IPS-18c (cell line): ENCODE measurements around the gene LAMB1.
"Not testable (repeated sequence)": the region's sequence is repeated elsewhere in the genome, so short reads cannot be mapped to it uniquely, and the experiment has no call there.

Source experiments
- H3K4me3 ChIP-seq: 2 replicates; pipeline ENCODE4 v1.7.0; 2013; ENCODE audit warnings: low read depth, mild to moderate bottlenecking, low read length, moderate library complexity; ENCODE audit not compliant: insufficient read depth
- H3K9me3 ChIP-seq: one replicate; pipeline ENCODE4 v1.6.1; 2013; ENCODE audit warnings: mild to moderate bottlenecking, low read length, moderate library complexity; ENCODE audit not compliant: control insufficient read depth, insufficient read depth

Gene LAMB1

GRCh38 chr7:107920048-107920772 lies 82.8 kb downstream of the LAMB1 start:
- Histone ChIP-seq H3K4me3 (no peak overlapping the region), H3K9me3 (no peaks in the 10 kb centered on the region)

- H3K9me3 ChIP-seq = no peaks in the 10 kb centered on the region
These were observed 84.0 kb downstream of the LAMB1 start for GRCh38 chr7:107918948-107919347.

DNA sequence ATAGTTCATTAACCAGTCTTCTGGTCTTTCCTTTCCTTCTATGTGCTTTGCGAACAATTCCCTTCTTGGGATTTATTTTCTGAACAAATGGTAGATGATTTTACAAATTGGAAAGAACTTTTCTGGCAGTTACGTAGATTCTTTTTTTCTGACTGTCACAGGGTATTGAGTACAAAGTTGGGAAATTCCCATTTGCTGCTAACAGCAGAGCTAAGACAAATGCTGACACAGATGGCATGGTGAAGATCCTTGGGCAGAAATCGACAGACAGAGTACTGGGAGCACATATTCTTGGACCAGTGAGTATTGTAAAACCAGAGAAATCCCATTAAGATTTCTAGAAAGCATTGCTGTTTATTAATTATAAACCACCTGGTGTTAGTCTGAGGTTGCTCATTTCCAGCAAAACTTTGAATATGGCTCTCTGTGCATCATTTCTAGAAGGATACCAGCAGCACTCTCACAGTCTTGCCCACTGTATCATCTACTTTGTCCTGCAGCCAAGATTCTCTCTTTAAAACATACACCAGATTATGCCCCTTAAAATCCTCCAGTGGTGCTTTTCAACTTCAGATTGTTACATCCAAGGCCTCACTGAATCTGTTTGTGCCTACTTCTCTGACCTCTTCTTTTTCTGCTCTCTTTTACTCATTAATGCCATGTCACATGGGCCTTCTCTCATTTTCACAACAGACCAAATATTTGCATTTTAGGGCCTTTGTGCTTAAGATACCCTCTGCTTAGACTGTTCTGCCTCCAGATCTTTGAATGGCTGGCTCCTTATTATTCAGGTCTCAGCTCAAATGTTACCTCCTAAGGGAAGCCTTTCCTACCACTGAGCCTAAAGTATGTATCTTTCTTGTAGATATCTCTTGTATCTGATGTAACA lies 85.0 kb downstream of the LAMB1 start:
- H3K4me3 ChIP-seq = no peak overlapping the region
- H3K9me3 ChIP-seq = no peaks in the 10 kb centered on the region

More at GRCh38 chr7:107918948-107919347, 84.0 kb downstream of the LAMB1 start:
- H3K4me3 ChIP-seq = no peak overlapping the region

DNA sequence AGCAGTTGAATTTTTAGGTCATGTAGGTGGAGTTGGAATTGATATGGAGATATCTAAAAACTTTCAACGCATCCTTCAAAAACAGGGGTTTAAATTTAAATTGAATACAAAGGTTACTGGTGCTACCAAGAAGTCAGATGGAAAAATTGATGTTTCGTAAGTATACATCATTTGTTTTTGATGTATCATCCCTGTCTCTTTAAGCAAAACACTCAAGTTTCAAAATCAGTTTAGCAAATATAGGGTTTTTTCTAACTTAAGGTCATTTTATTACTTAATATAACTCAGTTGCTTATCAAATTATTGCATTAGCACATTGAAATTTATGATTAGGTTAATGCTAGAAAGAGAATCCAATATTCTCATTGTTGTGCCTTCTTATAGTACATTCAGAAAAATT lies 87.4 kb downstream of the LAMB1 start:
- Histone ChIP-seq H3K4me3 (no peak overlapping the region), H3K9me3 (no peaks in the 10 kb centered on the region)

- no peaks in the 10 kb centered on the region for H3K9me3 ChIP-seq
These were observed 88.1 kb downstream of the LAMB1 start for GRCh38 chr7:107914831-107915230.

GRCh38 chr7:107913851-107914250 lies 89.1 kb downstream of the LAMB1 start:
- Histone ChIP-seq H3K9me3 (no peaks in the 10 kb centered on the region), H3K4me3 (no peak overlapping the region)

More at GRCh38 chr7:107914831-107915230, 88.1 kb downstream of the LAMB1 start:
- no peak overlapping the region for H3K4me3 ChIP-seq

- Histone ChIP-seq H3K4me3 (no peak overlapping the region), H3K9me3 (no peaks in the 10 kb centered on the region)
These were observed 91.0 kb downstream of the LAMB1 start for GRCh38 chr7:107911981-107912380.

GRCh38 chr7:107909445-107909844 lies 93.5 kb downstream of the LAMB1 start:
- Histone ChIP-seq H3K9me3 (no peaks in the 10 kb centered on the region), H3K4me3 (no peak overlapping the region)

- H3K4me3 ChIP-seq = no peak overlapping the region
These were observed 95.2 kb downstream of the LAMB1 start for GRCh38 chr7:107907790-107908189.

DNA sequence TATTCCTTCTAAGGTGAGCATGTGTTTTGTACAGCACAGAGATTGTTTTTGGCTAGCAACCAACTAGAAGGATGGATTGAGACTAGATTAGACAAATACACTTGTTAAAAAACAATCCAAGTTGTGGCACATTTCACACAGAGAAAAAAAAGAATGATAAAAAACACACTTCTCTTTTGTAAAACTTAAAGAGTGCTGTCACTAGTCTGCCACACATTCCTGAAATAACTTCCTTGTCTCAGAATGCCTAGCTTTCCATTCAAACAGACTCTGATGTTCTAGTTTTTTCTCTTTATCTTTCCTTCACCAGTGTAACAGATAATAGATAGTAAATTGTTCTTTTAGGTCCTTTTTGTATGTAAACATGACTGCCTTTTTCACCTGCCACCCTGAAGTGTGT lies 100.6 kb downstream of the LAMB1 start:
- no peaks in the 10 kb centered on the region for H3K9me3 ChIP-seq
- H3K4me3 ChIP-seq = no peak overlapping the region

More at GRCh38 chr7:107907790-107908189, 95.2 kb downstream of the LAMB1 start:
- H3K9me3 ChIP-seq = no peaks in the 10 kb centered on the region

DNA sequence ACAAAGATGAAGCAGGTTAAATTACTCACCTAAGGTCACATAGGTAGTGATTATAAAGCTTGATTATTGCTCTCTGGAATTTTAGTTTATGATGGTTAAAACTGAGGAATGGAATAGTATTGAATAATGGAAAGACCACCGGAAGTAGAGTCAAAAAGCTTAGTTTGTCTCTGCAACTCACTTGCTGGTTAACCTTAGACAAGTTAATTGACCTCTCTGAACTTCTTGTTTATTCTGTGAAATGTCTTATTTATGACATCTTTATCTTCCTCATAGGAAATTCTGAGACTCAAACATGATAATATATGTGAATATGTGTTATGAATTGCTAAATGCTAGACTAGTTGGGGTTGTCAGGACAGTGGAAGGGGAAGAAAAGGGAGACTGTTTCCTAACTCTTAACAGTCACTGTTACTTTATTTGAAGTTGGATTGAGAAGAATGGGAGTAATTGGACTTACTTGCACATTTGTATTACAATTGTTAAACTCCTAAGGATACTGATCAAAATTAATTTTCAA lies 102.4 kb downstream of the LAMB1 start:
- H3K9me3 ChIP-seq = no peaks in the 10 kb centered on the region
- H3K4me3 ChIP-seq = no peak overlapping the region

- Histone ChIP-seq H3K9me3 (no peaks in the 10 kb centered on the region), H3K4me3 (no peak overlapping the region)
These were observed 103.9 kb downstream of the LAMB1 start for GRCh38 chr7:107898997-107899594.

- peak overlapping the region; percentile 67; the same call in 1 of the 2 replicates for H3K4me3 ChIP-seq
- not testable (repeated sequence) for H3K9me3 ChIP-seq
These were observed 110.6 kb downstream of the LAMB1 start for GRCh38 chr7:107892367-107892741.

- peak overlapping the region; percentile 67 for H3K4me3 ChIP-seq
- no peaks in the 10 kb centered on the region for H3K9me3 ChIP-seq
These were observed 111.2 kb downstream of the LAMB1 start for GRCh38 chr7:107891636-107892366.

DNA sequence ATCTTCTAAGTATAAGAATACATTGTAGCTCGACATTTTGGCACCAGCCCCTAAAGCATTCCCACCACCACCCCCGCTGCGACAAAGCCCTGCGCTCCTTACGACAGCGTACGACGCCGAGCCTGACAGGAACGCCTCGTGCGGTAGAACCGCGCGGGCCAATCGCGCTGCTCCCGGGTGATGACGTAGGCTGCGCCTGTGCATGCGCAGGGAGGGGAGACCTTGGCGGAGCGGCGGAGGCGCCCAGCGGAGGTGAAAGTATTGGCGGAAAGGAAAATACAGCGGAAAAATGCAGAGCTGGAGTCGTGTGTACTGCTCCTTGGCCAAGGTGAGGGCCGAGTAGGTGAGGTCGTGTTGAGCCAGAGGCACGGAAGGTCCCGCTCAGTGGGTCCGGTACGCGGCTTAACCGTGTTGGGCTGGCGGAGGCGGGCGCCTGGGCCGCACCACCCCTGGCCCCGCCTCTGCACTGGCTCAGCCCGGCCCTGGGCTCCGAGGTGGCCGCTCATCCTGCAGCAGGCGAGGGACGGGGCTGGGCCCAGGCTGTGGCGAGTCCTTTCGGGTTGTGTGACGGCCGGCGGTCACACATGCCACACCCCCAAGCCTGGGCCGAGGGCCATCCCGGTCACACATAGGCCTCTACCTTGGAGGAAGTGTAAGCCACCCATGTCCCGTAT lies 111.9 kb downstream of the LAMB1 start, which contains the start of gene DLD:
DLD (plus strand) TSS at position 222 of the 674 bp plus-strand sequence; CDS start at position 290, 68 bp downstream.
- Histone ChIP-seq H3K4me3 (peak within 1 kb of the TSS; percentile 67), H3K9me3 (no peaks in the 10 kb centered on the region)

DNA sequence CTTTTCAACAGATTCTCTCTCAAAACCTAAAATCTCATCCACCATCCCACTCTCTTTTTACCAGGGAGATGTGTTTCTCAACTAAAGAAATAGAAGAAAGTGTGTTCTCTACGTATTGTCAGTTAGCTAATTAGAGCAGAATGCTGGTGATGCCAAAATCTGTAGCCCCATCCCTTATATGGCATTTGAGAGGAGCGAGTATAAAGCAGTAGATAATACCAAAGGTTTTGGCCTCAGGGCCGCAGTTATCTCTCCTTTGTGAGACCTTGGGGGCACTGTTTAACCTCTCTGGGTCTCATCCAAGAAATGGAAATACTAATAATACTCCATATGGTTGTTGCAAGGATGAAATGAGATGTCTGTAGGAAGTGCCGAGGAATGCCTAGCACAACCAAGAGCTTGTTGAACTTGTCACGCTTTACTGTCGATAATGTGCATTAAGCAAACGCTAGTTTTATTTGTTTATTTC lies 112.4 kb downstream of the LAMB1 start:
- Histone ChIP-seq H3K9me3 (no peaks in the 10 kb centered on the region), H3K4me3 (peak overlapping the region; percentile 67)
